Panc1 (cell line): Measurements from ENCODE around the gene RNF8.

Experiments used
- POLR2AphosphoS5 ChIP-seq: IDR thresholded peaks from 2 replicates; pipeline ENCODE4 v1.6.1; 2012; ENCODE audit warnings: mild to moderate bottlenecking, low read depth, low read length, moderate library complexity
- TF ChIP-seq, protein P1 (sequence below): fragments of 450-650 bp; IDR thresholded peaks from 2 replicates; pipeline ENCODE4 v1.5.1; 2017; ENCODE audit warnings: mild to moderate bottlenecking
- TF ChIP-seq, protein P2 (sequence below), 2 experiments: IDR thresholded peaks; 2 replicates each; pipeline ENCODE4 v1.6.1; 2011 to 2012; ENCODE audit warnings: low read depth in 2 of 2, control low read depth in 1 of 2, low read length in 1 of 2, mild to moderate bottlenecking in 1 of 2, moderate library complexity in 1 of 2; ENCODE audit not compliant: insufficient read depth in 1 of 2

DNA sequence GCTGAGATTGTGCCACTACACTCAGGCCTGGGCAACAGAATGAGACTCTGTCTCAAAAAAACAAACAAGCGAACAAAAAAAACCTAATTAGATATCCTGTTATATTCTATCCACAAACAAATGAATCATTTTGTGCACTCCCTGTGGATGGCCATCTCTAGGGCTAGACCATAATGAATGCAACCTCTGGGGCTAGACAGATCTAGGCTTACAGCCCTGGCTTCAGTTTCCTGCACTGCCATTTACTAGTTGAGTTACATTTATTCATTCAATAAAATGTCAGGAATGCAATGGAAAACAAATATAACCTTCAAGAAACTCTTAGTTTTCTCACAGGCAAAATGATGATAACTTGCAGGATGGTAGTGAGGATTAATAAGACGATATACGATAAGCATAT is 6.6 kb upstream of the RNF8 start:
- TF ChIP-seq, protein P1, sequence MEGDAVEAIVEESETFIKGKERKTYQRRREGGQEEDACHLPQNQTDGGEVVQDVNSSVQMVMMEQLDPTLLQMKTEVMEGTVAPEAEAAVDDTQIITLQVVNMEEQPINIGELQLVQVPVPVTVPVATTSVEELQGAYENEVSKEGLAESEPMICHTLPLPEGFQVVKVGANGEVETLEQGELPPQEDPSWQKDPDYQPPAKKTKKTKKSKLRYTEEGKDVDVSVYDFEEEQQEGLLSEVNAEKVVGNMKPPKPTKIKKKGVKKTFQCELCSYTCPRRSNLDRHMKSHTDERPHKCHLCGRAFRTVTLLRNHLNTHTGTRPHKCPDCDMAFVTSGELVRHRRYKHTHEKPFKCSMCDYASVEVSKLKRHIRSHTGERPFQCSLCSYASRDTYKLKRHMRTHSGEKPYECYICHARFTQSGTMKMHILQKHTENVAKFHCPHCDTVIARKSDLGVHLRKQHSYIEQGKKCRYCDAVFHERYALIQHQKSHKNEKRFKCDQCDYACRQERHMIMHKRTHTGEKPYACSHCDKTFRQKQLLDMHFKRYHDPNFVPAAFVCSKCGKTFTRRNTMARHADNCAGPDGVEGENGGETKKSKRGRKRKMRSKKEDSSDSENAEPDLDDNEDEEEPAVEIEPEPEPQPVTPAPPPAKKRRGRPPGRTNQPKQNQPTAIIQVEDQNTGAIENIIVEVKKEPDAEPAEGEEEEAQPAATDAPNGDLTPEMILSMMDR: no peak
- TF ChIP-seq, protein P2, sequence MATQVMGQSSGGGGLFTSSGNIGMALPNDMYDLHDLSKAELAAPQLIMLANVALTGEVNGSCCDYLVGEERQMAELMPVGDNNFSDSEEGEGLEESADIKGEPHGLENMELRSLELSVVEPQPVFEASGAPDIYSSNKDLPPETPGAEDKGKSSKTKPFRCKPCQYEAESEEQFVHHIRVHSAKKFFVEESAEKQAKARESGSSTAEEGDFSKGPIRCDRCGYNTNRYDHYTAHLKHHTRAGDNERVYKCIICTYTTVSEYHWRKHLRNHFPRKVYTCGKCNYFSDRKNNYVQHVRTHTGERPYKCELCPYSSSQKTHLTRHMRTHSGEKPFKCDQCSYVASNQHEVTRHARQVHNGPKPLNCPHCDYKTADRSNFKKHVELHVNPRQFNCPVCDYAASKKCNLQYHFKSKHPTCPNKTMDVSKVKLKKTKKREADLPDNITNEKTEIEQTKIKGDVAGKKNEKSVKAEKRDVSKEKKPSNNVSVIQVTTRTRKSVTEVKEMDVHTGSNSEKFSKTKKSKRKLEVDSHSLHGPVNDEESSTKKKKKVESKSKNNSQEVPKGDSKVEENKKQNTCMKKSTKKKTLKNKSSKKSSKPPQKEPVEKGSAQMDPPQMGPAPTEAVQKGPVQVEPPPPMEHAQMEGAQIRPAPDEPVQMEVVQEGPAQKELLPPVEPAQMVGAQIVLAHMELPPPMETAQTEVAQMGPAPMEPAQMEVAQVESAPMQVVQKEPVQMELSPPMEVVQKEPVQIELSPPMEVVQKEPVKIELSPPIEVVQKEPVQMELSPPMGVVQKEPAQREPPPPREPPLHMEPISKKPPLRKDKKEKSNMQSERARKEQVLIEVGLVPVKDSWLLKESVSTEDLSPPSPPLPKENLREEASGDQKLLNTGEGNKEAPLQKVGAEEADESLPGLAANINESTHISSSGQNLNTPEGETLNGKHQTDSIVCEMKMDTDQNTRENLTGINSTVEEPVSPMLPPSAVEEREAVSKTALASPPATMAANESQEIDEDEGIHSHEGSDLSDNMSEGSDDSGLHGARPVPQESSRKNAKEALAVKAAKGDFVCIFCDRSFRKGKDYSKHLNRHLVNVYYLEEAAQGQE (IDR thresholded peaks at IDR 0.05; ENCODE audit: insufficient read depth in 1 of 2, low read depth in 2 of 2, low read length in 1 of 2): no peak
- no peak for TF ChIP-seq POLR2AphosphoS5
